Stomach (tissue), 9 donors: Measurements from ENCODE around the gene CLRN2. TPM values are rescaled to one million over a fixed set of nuclear protein-coding genes. Genes with fewer than 3 reads are reported as not detected.

Experiments used
- DNase-seq, 2 donors: peaks; one replicate each; pipeline versions ENCODE4 v3.0.0 to v3.0.0-alpha.2; 2013 to 2019
- H3K27ac ChIP-seq, 5 donors: fragments of 200-600 bp in 4 of 5; sonication (generic) in 4 of 5; one replicate each; pipeline ENCODE4 v1.5.1; 2013 to 2019; ENCODE audit warnings: mild to moderate bottlenecking in 1 of 5, moderate library complexity in 1 of 5
- H3K27me3 ChIP-seq, 3 donors: fragments of 200-600 bp; sonication (generic); one replicate each; pipeline ENCODE4 v1.5.1; 2017 to 2019; ENCODE audit warnings: mixed run types in 1 of 3
- H3K36me3 ChIP-seq, 4 donors: fragments of 200-600 bp; sonication (generic); 1 replicate in 3 of 4; 2 replicates in 1 of 4; pipeline ENCODE4 v1.5.1; 2016 to 2019
- H3K4me1 ChIP-seq, 4 donors: fragments of 200-600 bp; sonication (generic); one replicate each; pipeline ENCODE4 v1.5.1; 2016 to 2019
- H3K4me3 ChIP-seq, 4 donors: fragments of 200-600 bp; sonication (generic) in 3 of 4; one replicate each; pipeline ENCODE4 v1.5.1; 2016 to 2019; ENCODE audit warnings: mild to moderate bottlenecking in 1 of 4
- H3K9me3 ChIP-seq, 4 donors: fragments of 200-600 bp; sonication (generic); one replicate each; pipeline ENCODE4 v1.5.1; 2016 to 2019
- EP300 ChIP-seq: sonication (generic); formaldehyde crosslinking; IDR thresholded peaks from one replicate; pipeline ENCODE4 v1.6.1; 2017; ENCODE audit warnings: antibody characterized with exemption
- POLR2A ChIP-seq, 4 donors: fragments of 450-650 bp; IDR thresholded peaks; one replicate each; pipeline ENCODE4 v1.6.1; 2016; ENCODE audit warnings: antibody characterized with exemption in 4 of 4, control low read depth in 2 of 4, mild to moderate bottlenecking in 1 of 4, moderate library complexity in 1 of 4
- POLR2AphosphoS5 ChIP-seq, 3 donors: sonication (generic); formaldehyde crosslinking; IDR thresholded peaks; one replicate each; pipeline ENCODE4 v1.6.1; 2016; ENCODE audit warnings: antibody characterized with exemption in 3 of 3
- WGBS, 5 donors: extraction: QIAGEN DNeasy Blood & Tissue Kit in 3 of 5; methylation state at CpG; one replicate each; pipeline versions ENCODE4 v1.1.5 to v1.1.7; 2013 to 2018; 5-methylcytosine and 5-hydroxymethylcytosine counted together
- intact Hi-C: fragments of 100-400 bp; cut with DNase I; formaldehyde crosslinking; loops from one replicate; pipeline ENCODE4 v1.15.1; 2023; ENCODE audit warnings: low total_unique reads
- polyA plus RNA-seq, 3 donors: library from polyadenylated mRNA; stranded (reverse); fragments of 200-250 nt; gene quantifications; one replicate each; pipeline ENCODE4 v1.2.3, GENCODE V29; 2013
- total RNA-seq, 5 donors: library from RNA; depleted of rRNA; stranded (reverse); fragments of >200 nt; gene quantifications; one replicate each; pipeline versions ENCODE4 v1.1.0 to v1.2.3, GENCODE V29; 2014 to 2016
- TF ChIP-seq, protein P1 (sequence below), 7 experiments: fragments of 450-650 bp in 4 of 7; fragments of 200-600 bp in 3 of 7; sonication (generic) in 3 of 7; IDR thresholded peaks; one replicate each; pipeline ENCODE4 v1.5.1; 2016 to 2019; ENCODE audit warnings: antibody characterized with exemption in 7 of 7, control low read depth in 2 of 7, mild to moderate bottlenecking in 1 of 7
- donor health status: healthy with polysubstance abuse.
- donor health status: Bipolar disorder and iron deficiency.
- donor health status: healthy.

The CLRN2 gene
- total and polyA plus RNA-seq, 8 donors: not detected

- H3K4me3 ChIP-seq: no peak overlapping the region
- peaks cover 6 to 85% (median 45%) of the 10 kb centered on the region in 4 donors for H3K36me3 ChIP-seq
- no peaks in the 10 kb centered on the region for H3K4me1 ChIP-seq
- peaks cover 0 to 11% (median 3%) of the 10 kb centered on the region in 4 donors for H3K9me3 ChIP-seq
- no peaks in the 10 kb centered on the region for H3K27me3 ChIP-seq
- no peak for DNase-seq
- H3K27ac ChIP-seq: no peak overlapping the region
- TF ChIP-seq, protein P1, sequence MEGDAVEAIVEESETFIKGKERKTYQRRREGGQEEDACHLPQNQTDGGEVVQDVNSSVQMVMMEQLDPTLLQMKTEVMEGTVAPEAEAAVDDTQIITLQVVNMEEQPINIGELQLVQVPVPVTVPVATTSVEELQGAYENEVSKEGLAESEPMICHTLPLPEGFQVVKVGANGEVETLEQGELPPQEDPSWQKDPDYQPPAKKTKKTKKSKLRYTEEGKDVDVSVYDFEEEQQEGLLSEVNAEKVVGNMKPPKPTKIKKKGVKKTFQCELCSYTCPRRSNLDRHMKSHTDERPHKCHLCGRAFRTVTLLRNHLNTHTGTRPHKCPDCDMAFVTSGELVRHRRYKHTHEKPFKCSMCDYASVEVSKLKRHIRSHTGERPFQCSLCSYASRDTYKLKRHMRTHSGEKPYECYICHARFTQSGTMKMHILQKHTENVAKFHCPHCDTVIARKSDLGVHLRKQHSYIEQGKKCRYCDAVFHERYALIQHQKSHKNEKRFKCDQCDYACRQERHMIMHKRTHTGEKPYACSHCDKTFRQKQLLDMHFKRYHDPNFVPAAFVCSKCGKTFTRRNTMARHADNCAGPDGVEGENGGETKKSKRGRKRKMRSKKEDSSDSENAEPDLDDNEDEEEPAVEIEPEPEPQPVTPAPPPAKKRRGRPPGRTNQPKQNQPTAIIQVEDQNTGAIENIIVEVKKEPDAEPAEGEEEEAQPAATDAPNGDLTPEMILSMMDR (IDR thresholded peaks at IDR 0.05): no peak
- no peak for TF ChIP-seq POLR2AphosphoS5 (IDR thresholded peaks at IDR 0.05)
- no peak for TF ChIP-seq EP300
- TF ChIP-seq POLR2A (IDR thresholded peaks at IDR 0.05): no peak
- 85 to 96% (median 91%) methylated on average over 2 of the region's 2 CpGs for WGBS, 5 donors
- intact Hi-C loops: no loop called here
Observed at GRCh38 chr4:17482716-17483115, 32.2 kb upstream of the CLRN2 start.

GRCh38 chr4:17489123-17489522 lies 25.8 kb upstream of the CLRN2 start:
- Histone ChIP-seq H3K27ac (no peak overlapping the region), H3K9me3 (no peaks in the 10 kb centered on the region), H3K36me3 (peaks cover 40 to 85% (median 76%) of the 10 kb centered on the region in 4 donors), H3K4me3 (no peak overlapping the region), H3K27me3 (no peaks in the 10 kb centered on the region), H3K4me1 (peaks cover 0 to 22% (median 8%) of the 10 kb centered on the region in 4 donors)
- DNase-seq: no peak
- 81 to 91% (median 89%) methylated on average over 5 of the region's 5 CpGs for WGBS, 5 donors
- intact Hi-C loops: no loop called here
- TF ChIP-seq, protein P1 (IDR thresholded peaks at IDR 0.05): no peak
- no peak for TF ChIP-seq POLR2A (IDR thresholded peaks at IDR 0.05)

DNA sequence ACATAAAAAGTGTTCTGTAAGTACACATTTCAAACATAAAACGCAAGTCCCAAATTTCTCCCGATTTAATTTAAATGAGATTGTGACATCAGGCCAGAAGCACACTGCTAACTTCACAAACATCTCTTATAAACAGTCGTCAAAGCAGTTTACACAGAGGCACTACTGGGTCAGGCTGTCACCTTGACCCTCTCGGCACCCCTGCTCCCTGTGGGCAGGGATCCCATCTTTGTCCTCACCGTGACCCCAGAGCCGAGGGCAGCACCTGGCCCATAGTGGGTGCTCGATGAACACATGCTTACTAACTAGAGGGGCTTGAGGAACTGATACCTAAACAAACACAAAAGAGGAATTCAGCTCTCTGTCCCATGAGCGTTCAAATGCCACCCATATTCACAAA lies 25.2 kb upstream of the CLRN2 start:
- TF ChIP-seq, protein P1 (IDR thresholded peaks at IDR 0.05): no peak
- no peak for TF ChIP-seq POLR2AphosphoS5 (IDR thresholded peaks at IDR 0.05)
- TF ChIP-seq POLR2A (IDR thresholded peaks at IDR 0.05): no peak
- no peak for TF ChIP-seq EP300
- Histone ChIP-seq H3K27me3 (no peaks in the 10 kb centered on the region), H3K4me3 (no peak overlapping the region), H3K9me3 (no peaks in the 10 kb centered on the region), H3K36me3 (peaks cover 41 to 88% (median 77%) of the 10 kb centered on the region in 4 donors), H3K27ac (peak overlapping the region in 4 of 5 donors; percentile 17 to 61 (median 37)), H3K4me1 (peaks cover 0 to 26% (median 8%) of the 10 kb centered on the region in 4 donors)
- intact Hi-C loops: no loop called here
- no peak for DNase-seq
- WGBS, 5 donors: 76 to 86% (median 81%) methylated on average over 8 of the region's 8 CpGs

GRCh38 chr4:17490575-17491059 lies 24.3 kb upstream of the CLRN2 start:
- TF ChIP-seq POLR2AphosphoS5 (IDR thresholded peaks at IDR 0.05) (peak in 2 of 3 donors; percentile 34 to 53), EP300 (no peak), POLR2A (IDR thresholded peaks at IDR 0.05) (no peak)
- TF ChIP-seq, protein P1 (IDR thresholded peaks at IDR 0.05): no peak
- DNase-seq: peak; percentile 72 to 79
- WGBS, 5 donors: 30 to 58% (median 37%) methylated on average over 6 of the region's 6 CpGs
- intact Hi-C loops: no loop called here
- H3K9me3 ChIP-seq: no peaks in the 10 kb centered on the region
- no peak overlapping the region for H3K4me3 ChIP-seq
- no peaks in the 10 kb centered on the region for H3K27me3 ChIP-seq
- peaks cover 47 to 91% (median 78%) of the 10 kb centered on the region in 4 donors for H3K36me3 ChIP-seq
- peak overlapping the region; percentile 17 to 61 (median 35) for H3K27ac ChIP-seq
- H3K4me1 ChIP-seq: peaks cover 0 to 28% (median 8%) of the 10 kb centered on the region in 4 donors
